NCI-H524 treated with DMSO at 0.1 percent for 48 hours (cell line): ENCODE results near the gene TREH.

ENCODE experiments used
- DNase-seq: peaks from one replicate; lab custom pipeline; 2025; lab: John Stamatoyannopoulos, UW

Gene TREH

DNA sequence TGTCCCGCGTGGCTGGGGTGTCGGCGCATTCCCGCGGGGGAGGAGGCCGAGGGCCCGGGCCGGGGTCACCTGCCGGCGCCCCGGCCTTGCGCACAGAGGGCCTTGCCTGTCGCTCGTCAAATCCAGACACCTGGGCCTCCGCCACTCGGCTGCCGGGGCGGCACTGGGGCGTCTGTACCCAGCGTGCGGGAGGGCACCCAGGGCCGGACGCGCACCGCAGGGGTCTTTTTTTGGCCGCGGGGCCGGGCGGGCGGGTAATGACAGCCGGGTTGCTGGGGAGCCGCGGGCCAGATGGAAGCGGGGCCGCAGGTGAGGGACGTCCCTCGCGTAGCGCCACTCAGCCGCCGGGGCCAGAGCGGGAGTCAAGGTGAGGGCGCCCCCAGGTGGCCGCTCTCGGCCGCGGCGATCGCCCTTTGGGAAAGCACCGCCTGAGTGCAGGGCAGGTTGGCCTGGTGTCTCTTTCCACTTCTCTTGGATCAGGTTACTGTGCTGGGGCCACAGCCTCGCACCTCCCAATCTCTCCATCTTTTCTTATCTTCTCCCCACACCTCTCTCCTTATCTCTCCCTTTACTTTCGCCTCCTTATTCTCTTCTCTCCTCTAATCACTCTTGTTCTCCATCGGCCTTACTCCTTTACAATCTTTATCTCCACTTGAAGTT is 68.5 kb downstream of the TREH start:
- DNase-seq, result no peak

DNA sequence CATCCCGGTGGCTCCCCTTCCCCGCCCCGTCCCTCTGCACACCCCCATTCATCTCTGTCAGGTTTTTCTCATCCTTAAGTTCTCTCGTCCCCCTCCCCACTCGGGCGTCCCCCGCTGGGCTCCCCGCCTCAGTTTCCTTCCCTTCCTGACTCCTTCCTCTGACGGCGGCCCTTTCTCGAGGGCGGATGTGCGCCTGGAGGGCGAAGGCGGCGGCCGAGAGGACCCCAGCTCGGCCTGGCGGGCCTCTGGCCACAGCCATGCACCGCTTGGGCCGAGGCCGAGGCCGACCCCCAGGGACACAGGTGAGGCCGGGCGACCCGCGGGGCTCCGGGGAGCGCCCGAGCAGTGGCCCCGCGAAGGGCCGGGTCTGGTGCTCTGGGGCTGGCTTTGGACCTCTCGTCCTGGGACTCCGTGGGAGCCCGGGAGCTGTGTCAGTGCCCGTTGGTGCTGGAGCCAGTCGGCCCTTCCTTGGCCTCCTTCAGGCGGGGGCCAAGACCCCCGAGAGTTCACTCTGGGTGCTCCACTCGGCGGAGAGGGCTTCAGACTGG is 69.2 kb downstream of the TREH start:
- no peak for DNase-seq

DNA sequence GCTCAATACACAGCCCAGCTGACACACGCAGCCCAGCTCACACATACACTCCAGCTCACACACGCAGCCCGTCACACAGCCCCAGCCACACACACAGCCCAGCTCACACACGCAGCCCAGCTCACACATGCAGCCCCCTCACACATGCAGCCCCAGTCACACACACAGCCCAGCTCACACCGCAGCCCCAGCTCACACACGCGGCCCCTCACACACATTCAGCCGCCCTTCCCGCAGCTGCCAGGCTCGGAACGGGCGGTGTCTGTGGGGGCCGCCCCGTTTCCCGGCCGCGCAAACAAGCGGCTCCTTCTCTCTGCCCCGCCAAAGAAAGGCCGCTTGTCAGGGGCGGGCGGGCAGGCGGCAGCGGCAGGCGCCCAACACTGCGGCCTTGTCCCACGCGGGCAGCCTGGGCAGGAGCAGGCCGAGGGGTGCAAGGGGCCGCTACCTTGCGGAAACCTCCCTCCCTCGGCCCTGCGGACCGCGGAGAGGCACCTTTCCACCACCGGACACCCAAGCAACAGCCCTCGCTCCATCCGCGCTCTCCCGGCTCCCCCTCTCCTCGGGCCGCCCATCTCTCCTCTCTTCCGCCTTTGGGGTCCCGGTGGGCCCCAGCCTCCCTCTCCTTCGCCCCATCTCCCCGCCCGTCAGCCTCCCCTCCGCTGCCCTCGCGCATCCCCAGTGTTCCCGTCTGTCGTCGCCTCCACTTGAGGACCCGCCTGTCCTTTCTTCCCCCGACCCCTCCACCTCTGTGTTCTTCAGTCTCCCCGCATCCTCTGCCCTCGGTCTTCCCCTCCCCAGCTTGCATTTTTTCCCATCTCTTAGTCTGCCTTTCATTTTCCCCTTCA is 69.8 kb downstream of the TREH start:
- no peak for DNase-seq

DNA sequence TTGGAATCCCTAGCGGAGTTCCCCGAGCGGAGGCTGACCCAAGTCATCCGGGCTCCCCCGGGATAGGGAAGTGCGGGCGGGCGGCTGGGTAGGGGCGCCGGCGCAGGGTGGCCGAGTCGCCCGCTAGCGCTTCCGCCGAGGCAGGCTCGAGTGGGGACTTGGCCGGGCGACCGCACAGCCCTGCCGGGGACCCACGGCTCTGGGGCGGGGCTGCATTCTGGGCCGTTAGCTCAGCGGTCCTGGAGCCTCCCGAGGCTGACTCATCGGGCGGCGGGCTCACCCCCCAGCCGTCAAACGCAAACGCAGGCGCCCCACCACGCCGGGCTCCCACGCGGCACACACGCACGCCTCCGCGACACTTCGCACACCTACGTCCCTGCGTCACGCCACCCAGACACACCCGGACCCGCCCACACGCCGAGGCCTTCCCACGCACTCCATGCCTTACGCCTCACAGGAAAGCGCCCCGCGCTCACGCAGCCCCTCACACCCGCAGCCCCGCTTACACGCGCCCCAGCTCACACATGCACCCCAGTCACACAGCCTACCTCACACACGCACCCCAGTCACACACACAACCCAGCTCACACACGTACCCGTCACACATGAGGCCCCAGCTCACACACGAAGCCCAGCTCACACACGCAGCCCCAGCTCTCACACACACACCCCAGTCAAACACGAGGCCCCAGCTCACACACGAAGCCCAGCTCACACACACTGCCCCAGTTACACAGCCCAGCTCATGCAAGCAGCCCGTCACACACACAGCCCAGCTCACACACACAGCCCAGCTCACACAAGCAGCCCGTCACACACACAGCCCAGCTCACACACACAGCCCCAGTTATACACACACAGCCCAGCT is 70.9 kb downstream of the TREH start:
- DNase-seq, result no peak

DNA sequence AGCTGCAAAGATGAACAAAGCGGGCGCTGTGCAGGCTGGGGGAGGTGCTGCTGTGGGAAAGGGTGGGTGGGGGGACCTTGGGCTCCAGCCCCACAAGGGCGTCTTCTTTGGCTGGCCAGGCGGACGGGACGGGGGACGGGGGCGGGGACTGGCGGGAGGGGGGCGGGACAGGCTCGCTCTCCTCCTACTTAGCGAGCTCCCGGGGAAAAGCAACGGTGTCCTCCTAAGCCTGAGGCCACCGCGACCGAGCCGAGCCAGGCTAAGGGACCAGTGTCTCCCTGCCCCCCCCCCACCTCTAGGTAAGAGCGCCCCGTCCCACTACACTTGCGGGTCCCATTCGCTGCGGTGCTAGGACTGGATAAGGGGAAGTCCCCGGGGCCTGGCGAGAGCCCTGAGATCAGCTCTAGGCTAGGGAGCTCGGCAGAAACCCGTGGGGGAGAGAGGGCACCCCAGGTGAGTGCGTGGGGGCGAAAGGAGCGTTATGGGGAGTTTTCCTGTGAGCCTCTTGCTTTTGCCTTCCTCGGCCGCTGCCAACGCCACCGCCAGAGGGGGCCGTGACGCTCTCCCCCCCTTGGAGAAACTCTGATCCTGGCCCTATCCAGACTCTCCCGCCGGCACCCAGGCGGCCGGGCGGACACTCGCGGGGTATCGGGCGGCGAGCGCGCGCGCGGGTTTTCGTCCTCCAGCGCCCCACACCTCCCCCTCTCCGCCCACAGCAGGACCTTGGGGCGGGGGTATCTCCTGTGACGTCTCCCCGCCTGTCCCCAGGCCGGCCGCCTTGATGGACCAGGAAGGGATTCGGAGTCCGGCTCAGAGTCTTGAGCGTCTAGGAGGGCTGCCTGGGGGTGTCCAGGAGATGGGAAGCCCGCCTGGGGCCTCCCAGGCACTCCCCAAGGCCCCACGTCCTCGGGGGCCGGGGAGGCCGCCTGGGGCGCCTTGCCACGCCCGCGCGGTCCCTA is 71.8 kb downstream of the TREH start, which contains the start of gene PHLDB1:
Gene PHLDB1, plus strand, starts transcription at position 215 of the 959 bp plus-strand sequence. CDS start 6,222 bp downstream, outside the sequence.
- no peak for DNase-seq
